Duodenal mucosa (tissue), 2 donors: Measurements from ENCODE around the gene PTGER3.

Experiments
- H3K27ac ChIP-seq: one replicate; pipeline ENCODE4 v1.7.0; 2013; ENCODE audit warnings: low read depth, low read length
- H3K27me3 ChIP-seq, 2 donors: one replicate each; pipeline ENCODE4 v1.7.0; 2013; ENCODE audit warnings: low read length in 2 of 2, control low read depth in 1 of 2; ENCODE audit not compliant: insufficient read depth in 2 of 2, control insufficient read depth in 1 of 2
- H3K36me3 ChIP-seq, 2 donors: one replicate each; pipeline ENCODE4 v1.7.0; 2013; ENCODE audit warnings: low read length in 2 of 2, control low read depth in 1 of 2; ENCODE audit not compliant: insufficient read depth in 2 of 2, control insufficient read depth in 1 of 2
- H3K4me1 ChIP-seq, 2 donors: one replicate each; pipeline ENCODE4 v1.7.0; 2013; ENCODE audit warnings: low read length in 2 of 2, control low read depth in 1 of 2; ENCODE audit not compliant: insufficient read depth in 2 of 2, control insufficient read depth in 1 of 2
- H3K4me3 ChIP-seq, 2 donors: one replicate each; pipeline ENCODE4 v1.7.0; 2013; ENCODE audit warnings: low read length in 2 of 2, low read depth in 1 of 2
- H3K9ac ChIP-seq, 2 donors: one replicate each; pipeline ENCODE4 v1.7.0; 2013; ENCODE audit warnings: low read length in 2 of 2, low read depth in 1 of 2
- H3K9me3 ChIP-seq, 2 donors: one replicate each; pipeline ENCODE4 v1.7.0; 2013; ENCODE audit warnings: low read length in 2 of 2, control low read depth in 1 of 2; ENCODE audit not compliant: control insufficient read depth in 1 of 2

PTGER3 gene

DNA sequence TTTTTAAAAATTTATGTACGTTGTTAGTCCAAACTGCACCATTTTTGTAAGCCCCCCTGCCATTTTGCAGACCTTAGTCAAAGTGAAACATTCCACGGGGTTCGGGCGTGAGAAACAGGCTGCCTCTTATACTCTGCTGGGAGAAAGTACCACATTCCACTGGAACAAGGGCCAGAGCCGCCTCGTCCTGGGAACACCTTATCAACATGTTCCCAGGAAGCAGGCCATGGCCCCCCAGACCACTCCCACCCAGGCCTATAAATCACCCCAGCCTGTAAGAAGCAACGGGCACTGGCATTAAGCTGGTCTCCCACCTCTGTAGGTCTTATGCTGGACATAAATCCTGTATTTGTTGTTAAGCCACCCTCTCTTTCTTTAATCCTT lies 34.1 kb upstream of the PTGER3 start:
- H3K36me3 ChIP-seq, result peaks cover 0 to 17% of the 10 kb centered on the region in 2 donors
- H3K9ac ChIP-seq, result peak overlapping the region in 1 of 2 donors; percentile 84
- H3K9me3 ChIP-seq, result no peaks in the 10 kb centered on the region
- peaks cover 0 to 6% of the 10 kb centered on the region in 2 donors for H3K27me3 ChIP-seq
- H3K4me3 ChIP-seq, result peak overlapping the region; percentile 77 to 90
- H3K4me1 ChIP-seq, result peaks cover 10 to 11% of the 10 kb centered on the region in 2 donors
- no peak overlapping the region for H3K27ac ChIP-seq

DNA sequence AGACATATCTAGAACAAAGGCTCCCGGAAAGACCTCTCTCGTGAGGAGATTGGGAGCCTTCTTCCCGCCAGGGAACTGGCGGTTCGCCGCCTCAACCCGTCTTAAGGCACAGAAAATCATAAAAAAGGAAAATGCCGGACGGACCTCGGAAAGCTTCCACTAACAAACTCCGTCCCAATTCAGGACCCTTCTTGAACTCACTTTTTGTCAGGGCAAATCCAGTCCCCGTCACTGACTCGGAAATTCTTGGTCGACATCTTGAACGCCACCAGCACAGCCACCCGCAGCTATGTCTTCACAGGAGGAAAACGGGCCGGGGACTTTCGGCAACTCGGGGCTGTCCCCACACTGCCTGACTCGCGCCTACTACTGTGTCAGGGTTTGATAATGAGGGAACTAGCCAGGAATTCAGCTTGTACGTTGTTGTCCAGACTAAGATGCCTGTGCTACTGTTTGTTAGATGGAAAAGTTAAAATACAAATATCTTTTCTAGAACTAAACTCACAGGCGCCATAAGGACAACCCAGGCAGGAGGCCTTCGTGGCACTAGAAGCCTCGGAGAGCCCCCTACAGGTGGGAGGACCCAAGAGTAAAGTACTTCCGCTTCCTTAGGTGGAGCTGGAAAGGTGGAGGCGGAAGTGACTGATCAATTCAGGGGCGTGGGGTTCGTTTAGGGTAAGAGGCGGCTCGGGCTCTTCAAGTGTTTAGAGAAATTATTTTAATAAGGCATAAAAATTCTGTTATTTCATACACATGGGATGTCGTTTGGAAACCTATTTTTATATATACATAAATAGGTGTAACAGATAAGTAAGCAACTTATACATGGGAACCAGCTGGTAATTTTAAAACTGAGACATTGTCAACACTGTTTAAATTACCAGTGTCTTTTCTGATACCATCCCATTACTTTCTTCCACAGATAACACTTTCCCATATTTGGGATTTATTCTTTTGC lies 33.4 kb upstream of the PTGER3 start, which contains the start of gene ZRANB2:
TSS of gene ZRANB2 (minus strand) at position 297 of the 958 bp plus-strand sequence. CDS start at position 257, 40 bp downstream.
- no peaks in the 10 kb centered on the region for H3K9me3 ChIP-seq
- peaks cover 0 to 4% of the 10 kb centered on the region in 2 donors for H3K27me3 ChIP-seq
- peak within 1 kb of the TSS; percentile 77 to 90 for H3K4me3 ChIP-seq
- H3K9ac ChIP-seq, result peak within 1 kb of the TSS; percentile 84 to 86
- H3K4me1 ChIP-seq, result peaks cover 10 to 11% of the 10 kb centered on the region in 2 donors
- H3K36me3 ChIP-seq, result peaks cover 6 to 24% of the 10 kb centered on the region in 2 donors
- H3K27ac ChIP-seq, result peak within 1 kb of the TSS; percentile 77

DNA sequence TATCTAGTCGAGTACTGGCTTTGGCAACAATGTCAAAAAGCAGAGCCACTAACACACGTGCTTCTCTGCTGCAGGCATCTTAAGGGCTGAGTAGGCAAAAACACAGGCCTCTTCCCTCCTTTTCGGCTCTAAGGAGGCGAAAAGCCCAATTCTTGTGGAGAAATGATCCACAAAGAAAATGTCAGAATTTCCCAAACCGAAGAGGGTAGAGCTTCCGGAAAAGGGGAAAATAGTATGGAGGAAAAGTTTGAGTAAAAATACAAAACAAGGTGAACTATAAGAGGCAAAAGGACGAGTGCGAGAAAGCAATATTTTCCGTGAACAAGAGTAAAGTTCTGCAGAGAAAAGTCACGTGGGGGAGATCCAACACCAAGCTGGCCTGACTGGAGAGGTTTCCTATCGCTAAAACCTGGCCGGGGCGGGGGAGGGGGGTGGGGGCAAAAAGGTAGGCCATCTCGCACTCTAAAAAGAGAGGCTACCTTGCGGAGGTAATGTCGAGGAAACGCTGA lies 32.7 kb upstream of the PTGER3 start:
- peaks cover 10 to 11% of the 10 kb centered on the region in 2 donors for H3K4me1 ChIP-seq
- peaks cover 12 to 31% of the 10 kb centered on the region in 2 donors for H3K36me3 ChIP-seq
- peak overlapping the region; percentile 77 for H3K27ac ChIP-seq
- peak overlapping the region; percentile 84 to 86 for H3K9ac ChIP-seq
- H3K27me3 ChIP-seq, result no peaks in the 10 kb centered on the region
- no peaks in the 10 kb centered on the region for H3K9me3 ChIP-seq
- H3K4me3 ChIP-seq, result peak overlapping the region; percentile 77 to 90

DNA sequence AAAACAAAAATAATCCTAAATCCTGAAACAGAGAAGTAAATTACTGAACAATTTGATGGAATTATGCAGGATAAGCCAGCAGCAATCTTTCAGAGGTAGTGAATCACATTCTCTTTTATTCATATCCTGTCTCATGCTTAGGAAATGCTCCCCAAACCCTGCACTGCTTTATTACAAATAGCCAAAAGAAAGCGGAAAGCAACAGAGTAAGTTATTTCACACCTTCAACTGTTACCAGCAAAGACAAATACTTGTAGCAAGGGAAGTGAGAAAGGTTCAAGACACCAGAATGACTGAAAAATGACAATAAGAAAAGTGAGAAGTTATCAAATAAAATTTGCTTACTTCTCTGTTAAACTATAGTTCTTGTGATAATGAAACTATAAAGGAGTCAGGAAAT lies 27.1 kb upstream of the PTGER3 start:
- Histone ChIP-seq H3K27ac (no peak overlapping the region), H3K4me3 (no peak overlapping the region), H3K36me3 (peaks cover 40 to 82% of the 10 kb centered on the region in 2 donors), H3K9ac (no peak overlapping the region), H3K4me1 (peaks cover 8 to 11% of the 10 kb centered on the region in 2 donors), H3K27me3 (no peaks in the 10 kb centered on the region), H3K9me3 (no peaks in the 10 kb centered on the region)

DNA sequence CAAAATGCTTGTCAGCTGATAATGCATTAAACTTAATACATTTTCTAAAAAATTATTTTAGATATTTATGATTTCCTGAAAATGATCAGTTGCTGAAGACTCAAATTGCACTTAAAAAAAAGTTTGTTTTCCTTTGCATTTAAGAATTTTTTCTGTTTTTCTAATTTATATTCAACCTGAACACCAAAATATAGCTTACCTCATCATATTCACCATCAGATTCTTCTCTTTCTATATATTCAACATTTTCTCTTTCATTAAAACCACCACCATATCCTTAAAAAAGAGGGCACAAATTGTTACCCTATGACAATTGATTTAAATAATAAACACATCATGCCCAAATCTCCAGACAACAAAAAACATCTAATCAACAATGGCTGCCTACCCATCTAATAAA lies 24.7 kb upstream of the PTGER3 start:
- Histone ChIP-seq H3K36me3 (peaks cover 50 to 88% of the 10 kb centered on the region in 2 donors), H3K4me1 (no peaks in the 10 kb centered on the region)

DNA sequence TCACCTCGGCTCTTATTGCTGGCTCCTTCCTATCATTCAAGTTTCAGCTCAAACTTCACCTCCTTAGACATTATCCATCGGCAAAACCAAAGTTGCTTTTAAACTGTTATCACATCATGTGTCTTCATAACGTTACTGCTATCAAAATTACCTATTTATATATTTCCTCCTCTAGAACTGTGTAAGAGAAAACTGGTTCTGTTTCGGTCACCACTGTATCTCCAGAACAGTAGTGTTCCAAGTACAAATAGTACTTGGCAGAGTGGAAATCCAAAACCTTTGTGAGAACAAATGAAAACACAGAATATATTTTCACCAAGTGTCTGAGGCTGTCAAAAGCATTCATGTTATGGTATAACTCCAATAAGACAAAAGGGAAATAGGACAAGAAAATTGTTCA lies 24.1 kb upstream of the PTGER3 start:
- Histone ChIP-seq H3K36me3 (peaks cover 51 to 86% of the 10 kb centered on the region in 2 donors), H3K4me3 (no peak overlapping the region), H3K4me1 (no peaks in the 10 kb centered on the region), H3K9ac (no peak overlapping the region), H3K27me3 (no peaks in the 10 kb centered on the region), H3K9me3 (no peaks in the 10 kb centered on the region), H3K27ac (no peak overlapping the region)

More for the DNA sequence above, 24.7 kb upstream of the PTGER3 start:
- Histone ChIP-seq H3K27ac (no peak overlapping the region), H3K9ac (no peak overlapping the region), H3K27me3 (no peaks in the 10 kb centered on the region), H3K4me3 (no peak overlapping the region), H3K9me3 (no peaks in the 10 kb centered on the region)

DNA sequence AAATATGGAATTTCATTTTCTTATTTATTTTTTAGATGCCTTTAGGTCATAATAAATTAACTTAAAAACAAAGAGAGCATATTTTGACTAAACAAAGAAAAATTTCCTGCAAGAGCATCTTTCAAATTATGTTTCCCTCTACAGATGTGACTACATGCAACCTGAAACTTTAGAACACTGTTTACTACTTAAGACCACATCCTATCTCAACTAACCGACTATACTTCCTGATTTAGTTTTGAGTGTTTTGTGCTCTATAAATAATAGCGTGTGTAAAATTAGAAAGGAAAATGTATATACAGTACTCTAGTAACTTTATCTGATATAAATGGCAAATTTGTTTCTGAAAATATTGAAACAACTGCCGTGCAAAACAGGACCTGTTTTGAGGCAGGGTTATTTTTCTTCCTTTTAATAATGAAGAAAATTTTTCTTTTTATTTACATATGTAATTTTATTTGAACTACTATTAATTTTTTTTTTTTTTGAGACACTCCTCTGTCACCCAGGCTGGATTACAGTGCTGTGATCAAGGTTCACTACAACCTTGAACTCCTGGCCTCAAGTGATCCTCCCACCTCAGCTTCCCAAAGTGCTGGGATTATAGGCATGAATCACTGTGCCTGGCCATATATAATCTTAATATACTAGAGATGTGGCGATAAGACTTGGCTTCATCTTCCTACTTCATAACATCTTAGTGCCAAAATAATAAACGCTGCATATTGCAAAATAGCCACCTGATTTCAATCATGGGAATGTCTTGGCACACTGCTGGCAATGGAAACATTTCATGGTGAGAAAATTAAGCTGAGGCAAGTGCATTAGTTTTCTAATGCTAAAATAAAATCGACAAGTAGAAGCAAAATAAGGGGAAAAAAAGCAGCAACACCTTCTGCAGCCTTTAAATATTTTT lies 21.0 kb upstream of the PTGER3 start:
- no peaks in the 10 kb centered on the region for H3K27me3 ChIP-seq
- H3K36me3 ChIP-seq, result peaks cover 48 to 86% of the 10 kb centered on the region in 2 donors
- H3K27ac ChIP-seq, result no peak overlapping the region
- H3K9me3 ChIP-seq, result no peaks in the 10 kb centered on the region
- H3K4me3 ChIP-seq, result no peak overlapping the region
- no peaks in the 10 kb centered on the region for H3K4me1 ChIP-seq
- no peak overlapping the region for H3K9ac ChIP-seq

DNA sequence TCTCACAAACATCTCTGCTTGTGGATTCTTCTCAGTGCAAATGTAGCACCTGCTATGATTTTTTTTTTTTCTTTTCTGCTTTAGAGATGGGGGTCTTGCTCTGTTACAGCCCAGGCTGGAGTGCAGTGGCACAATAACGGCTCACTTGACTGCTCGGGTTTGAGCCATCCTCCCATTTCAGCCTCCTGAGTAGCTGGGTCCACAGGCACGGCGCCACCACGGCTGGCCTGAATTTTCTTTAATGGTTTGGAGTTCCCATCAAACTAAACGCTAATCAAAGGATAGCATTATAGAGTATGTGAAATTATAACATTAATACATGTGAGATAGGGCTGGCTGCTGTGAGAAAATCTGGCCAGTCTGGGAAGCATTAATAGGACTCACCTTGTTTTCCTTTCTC lies 7.2 kb upstream of the PTGER3 start:
- no peak overlapping the region for H3K9ac ChIP-seq
- H3K27me3 ChIP-seq, result peaks cover 0 to 2% of the 10 kb centered on the region in 2 donors

DNA sequence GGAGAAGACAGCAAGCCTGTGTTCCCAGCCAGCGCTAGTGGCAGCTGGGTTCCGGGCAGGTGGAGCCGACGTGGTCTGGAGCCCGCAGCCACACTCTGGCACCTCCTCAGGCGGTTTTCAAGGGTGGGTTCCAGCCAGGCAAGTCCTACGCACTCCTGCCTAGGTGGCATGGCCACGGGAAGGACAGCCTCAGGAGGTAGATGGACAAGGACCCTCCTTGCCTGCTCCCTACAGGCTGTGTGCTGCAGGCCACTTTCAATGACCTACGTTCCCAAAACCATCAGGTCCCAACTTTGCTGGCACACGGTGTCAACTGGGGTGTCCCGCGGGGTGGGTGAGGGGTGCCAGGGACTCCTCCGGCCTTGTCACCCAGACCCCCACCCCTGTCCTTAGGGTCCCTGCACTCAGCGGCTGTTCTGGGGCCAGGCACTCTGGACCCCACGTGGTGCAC lies 6.7 kb upstream of the PTGER3 start:
- peaks cover 0 to 3% of the 10 kb centered on the region in 2 donors for H3K27me3 ChIP-seq
- no peak overlapping the region for H3K27ac ChIP-seq
- no peak overlapping the region for H3K4me3 ChIP-seq
- H3K4me1 ChIP-seq, result no peaks in the 10 kb centered on the region
- no peak overlapping the region for H3K9ac ChIP-seq
- H3K36me3 ChIP-seq, result peaks cover 4 to 11% of the 10 kb centered on the region in 2 donors
- no peaks in the 10 kb centered on the region for H3K9me3 ChIP-seq

More for the DNA sequence above, 7.2 kb upstream of the PTGER3 start:
- Histone ChIP-seq H3K36me3 (peaks cover 6 to 13% of the 10 kb centered on the region in 2 donors), H3K27ac (no peak overlapping the region), H3K4me3 (no peak overlapping the region), H3K4me1 (no peaks in the 10 kb centered on the region), H3K9me3 (no peaks in the 10 kb centered on the region)
